Activated T-cell treated with anti-CD3 and anti-CD28 coated beads for 4 hours (primary cell): Measurements from ENCODE around the gene SYCP2L.
"Not testable (repeated sequence)": the region's sequence is repeated elsewhere in the genome, so short reads cannot be mapped to it uniquely, and the experiment has no call there.

Experiments
- DNase-seq: peaks from one replicate; pipeline ENCODE4 v3.0.0-alpha.2; 2020

SYCP2L gene

GRCh38 chr6:10882253-10882630 lies 4.6 kb upstream of the SYCP2L start:
- not testable (repeated sequence) for DNase-seq

- no peak for DNase-seq
These were observed 4.1 kb upstream of the SYCP2L start for GRCh38 chr6:10882657-10883171.

- DNase-seq: no peak
These were observed 3.3 kb upstream of the SYCP2L start for GRCh38 chr6:10883312-10884244.

DNA sequence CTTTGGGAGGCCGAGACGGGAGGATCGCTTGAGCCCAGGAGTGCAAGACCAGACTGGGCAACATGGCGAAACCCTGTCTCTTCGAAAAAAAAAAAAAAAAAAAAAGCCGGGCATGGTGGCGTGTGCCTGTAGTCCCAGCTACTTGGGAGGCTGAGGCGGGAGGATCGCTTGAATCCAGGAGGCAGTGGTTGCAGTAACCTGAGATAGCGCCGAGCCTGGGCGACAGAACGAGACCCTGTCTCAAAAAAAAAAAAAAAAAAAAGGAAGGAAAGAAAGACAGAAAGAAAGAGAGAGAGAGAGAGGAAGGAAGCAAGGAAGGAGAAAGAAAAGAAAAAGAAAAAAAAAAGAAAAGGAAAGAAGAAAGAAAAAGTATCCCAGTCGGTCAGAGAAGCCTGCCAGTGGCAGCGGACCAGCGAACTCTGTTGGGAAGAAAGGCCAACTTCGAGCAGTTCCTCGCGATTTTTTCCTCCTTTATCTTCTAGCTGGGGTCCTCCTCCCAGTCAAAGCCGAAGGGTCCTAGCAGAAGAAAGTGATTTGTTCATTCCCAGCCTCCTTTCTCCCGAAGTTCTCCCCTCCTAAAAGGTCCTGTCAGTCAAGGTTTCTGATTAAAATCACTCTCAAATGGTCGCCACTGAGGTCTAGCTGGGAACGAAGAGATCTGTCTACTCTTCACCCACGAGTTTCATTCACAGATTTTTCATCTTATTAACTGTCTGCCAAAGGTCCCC lies 2.4 kb upstream of the SYCP2L start:
- DNase-seq: no peak

DNA sequence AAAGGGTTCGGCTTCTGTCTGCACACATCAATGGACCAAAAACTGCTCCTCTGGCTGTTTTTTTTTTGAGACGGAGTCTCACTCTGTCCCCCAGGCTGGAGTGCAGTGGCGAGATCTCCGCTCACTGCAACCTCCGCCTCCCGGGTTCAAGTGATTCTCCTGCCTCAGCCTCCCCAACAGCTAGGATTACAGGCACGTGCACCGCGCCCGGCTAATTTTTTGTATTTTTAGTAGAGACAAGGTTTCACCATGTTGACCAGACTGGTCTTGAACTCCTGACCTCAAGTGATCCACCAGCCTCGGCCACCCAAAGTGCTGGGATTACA lies 524 bp upstream of the SYCP2L start:
- not testable (repeated sequence) for DNase-seq

DNA sequence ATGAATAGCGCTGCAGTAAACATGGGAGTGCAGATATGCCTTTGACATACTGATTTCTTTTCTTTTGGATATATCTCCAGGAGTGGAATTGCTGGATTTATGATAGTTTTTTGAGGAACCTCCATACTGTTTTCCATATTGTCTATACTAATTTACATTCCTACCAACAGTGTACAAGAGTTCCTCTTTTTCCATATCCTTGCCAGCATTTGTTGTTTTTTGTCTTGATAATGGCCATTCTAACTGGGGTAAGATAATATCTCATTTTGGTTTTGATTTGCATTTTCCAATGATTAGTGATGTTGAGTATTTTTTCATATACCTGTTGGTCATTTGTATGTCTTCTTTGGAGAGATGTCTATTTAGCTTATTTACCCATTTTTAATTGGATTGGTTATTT lies 3.3 kb downstream of the SYCP2L start:
- DNase-seq: no peak

DNA sequence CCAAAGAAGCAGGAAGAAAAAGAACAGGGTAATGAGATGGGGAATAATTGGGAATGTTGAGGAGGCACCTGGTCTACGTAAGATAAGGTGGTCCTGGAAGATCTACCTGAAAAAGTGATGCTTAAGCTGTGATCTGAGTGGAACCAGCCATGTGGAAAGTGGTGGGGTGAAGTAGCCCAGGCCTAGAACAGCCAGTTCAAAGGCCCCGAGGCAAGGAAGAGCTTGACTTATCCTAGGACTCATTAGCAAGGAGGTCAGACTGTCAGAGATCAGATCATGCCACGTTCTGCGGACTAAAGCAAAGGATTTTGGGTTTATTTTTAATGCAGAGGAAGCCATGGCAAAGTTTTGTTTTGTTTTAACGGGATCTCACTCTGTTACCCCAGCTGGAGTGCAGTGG lies 5.1 kb downstream of the SYCP2L start:
- no peak for DNase-seq

DNA sequence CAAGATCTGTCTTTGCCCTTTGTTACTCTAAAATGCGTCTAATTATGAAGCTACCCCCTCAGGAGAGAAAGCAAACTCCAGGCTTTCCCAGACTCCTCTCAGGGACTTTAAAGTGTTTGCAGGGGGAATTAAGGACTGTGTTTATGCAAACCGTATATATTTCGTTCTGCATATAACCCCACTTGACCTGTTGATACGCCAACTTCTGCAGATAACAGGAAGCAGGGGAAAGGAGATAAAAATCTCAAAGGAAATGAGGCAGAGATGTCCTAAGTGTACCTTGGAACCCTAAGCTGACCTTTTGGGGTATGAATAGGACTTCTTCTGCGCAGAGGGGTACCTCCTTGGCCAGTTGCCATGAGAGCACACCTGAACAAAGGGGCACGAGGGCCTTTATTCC lies 8.1 kb downstream of the SYCP2L start:
- DNase-seq: no peak

DNA sequence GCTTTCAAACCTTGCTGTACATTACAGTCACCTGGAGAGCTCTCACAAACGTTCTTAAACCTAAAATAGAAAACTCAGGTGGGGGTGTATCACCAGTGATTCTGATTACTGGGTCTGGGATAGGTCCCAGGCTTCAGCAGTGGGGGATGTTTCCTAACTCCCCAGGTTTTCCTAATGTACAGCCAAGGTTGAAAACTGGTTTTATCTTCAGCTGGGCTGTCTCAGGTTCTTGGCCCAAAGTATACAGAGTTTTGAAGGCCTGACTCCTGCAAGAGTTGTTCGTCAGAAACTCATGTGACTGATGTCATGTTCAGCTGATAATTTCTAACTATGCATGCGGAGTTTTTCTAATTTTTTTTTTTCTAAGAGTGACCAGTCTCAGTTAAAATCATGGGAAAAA lies 9.8 kb downstream of the SYCP2L start:
- no peak for DNase-seq

GRCh38 chr6:10901770-10902169 lies 14.9 kb downstream of the SYCP2L start:
- no peak for DNase-seq

- no peak for DNase-seq
These were observed 17.2 kb downstream of the SYCP2L start for GRCh38 chr6:10904015-10904414.

- no peak for DNase-seq
These were observed 21.4 kb downstream of the SYCP2L start for GRCh38 chr6:10908228-10908627.

DNA sequence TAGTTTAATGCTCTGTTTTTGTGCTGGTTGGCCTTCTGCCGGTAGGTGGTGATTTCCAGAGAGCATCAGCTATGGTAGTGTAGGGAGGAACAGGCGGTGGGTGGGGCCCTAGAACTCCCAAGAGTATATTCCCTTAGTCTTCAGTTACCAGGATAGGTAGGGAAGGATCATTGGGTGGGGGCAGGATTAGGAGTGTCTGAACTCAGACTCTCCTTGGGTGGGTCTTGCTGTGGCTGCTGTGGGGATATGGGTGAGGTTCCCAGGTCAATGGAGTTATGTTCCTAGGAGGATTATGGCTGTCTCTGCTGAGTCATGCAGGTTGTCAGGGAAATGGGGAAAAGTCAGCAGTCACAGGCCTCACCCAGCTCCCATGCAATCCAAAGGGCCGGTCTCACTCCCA lies 32.7 kb downstream of the SYCP2L start:
- not testable (repeated sequence) for DNase-seq

DNA sequence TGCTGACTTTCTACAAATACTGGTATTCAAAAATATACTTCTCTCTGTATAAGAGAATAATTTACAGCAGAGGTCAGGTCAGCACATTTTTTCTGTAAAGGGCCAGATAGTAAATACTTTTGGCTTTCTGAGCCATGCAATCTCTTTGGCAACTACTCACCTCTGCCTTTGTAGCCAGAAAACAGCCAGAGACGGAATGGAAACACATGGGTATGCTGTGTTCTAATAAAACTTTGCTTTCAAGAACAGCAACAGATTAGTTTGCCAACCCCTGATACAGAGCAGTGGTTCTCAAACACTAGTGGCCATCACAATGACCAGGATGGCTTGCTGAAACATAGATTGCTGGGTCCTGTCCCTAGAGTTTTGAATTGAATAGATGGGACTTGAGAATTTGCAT lies 46.3 kb downstream of the SYCP2L start:
- DNase-seq: no peak

- DNase-seq: no peak
These were observed 53.0 kb downstream of the SYCP2L start for GRCh38 chr6:10939840-10940239.

GRCh38 chr6:10945845-10946244 lies 59.0 kb downstream of the SYCP2L start:
- no peak for DNase-seq

GRCh38 chr6:10947966-10948365 lies 61.1 kb downstream of the SYCP2L start:
- DNase-seq: no peak

DNA sequence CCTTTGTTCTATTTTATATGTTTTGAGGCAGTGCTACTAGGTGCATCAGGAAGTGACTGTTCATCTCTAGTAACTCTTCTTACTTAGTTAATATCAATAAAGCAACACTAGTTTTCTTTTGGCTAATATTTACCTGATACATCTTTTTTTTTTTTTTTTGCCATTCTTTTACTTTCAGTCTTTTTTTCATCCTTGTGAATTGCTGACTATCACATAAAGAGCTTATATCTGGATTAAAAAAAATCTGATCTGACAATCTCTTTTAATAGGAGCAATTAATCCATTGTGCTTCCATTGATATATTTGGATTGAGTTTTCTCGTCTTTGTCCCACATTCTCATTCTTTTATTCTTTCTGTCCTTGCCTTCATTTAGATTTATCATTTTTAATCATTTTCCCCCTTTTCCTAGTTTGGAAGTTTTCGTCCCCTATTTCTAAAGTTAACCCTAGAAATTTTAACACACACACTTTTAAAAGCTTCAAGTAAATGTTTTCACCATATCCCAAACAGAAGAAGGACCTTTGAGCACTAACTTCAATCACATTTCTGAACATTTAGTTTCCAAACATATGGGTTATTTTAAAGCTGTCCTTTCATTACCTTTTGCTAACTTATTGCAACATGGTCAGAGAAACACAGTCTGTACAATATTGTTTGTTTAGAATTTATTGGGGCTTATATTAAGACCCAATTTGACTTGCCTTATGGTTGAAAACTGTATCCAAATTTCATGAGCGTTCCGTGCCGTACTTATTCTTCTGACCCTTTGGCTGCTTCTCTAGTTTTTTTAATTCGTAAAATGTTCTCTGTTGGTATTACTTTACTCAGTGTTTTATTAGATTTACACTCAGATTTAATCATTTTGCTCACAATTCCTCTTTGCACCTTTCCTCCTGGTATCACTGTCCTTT lies 63.0 kb downstream of the SYCP2L start:
- no peak for DNase-seq

DNA sequence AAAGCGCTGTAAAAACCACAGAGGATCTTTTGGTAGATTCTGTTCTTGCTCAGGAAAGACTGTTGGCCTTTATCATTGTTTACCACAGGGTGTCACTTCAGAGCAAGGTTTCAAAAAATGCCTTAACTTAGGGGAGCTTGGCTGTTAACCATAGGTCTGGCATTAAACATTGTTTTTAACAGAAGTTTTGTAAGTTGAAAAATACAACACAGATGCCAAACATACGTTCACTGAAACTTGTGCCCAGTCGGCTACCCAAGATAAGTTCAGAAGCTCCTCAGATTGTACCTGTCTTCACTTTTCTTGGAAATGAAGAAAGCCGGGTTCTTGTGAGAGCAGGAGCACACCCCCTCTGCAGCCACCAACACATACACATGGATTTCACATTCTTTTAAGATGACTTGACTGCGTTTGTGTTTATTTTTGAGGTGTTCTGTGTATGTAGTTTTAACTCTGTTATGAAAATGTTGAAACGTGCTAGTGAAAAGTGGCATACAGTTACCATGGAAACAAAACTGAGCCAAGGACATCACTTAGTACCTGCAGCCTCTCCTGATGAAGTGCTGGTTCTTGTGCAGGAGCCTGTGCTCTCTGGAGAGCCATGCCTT lies 64.9 kb downstream of the SYCP2L start:
- DNase-seq: no peak

DNA sequence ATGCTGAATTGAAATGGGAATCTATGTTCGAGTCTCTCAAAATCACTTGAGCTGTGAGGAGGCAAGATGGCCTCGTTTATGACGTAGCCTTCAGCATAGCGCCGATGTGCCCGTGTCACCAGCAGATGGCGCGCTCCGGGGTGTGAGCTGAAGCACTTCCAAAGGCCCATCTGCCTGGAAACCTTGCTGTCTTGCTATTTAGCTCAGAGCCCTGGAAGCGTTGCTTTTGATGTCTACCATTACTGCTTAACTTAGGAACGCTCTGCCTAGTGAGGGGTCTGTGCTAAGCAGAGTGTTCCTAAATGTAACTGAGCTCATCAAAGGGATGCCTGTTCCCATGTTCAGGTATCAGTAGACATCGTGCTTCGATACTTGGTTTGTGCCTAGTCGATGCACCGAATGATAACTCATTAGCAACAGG lies 67.7 kb downstream of the SYCP2L start:
- peak; percentile 35 for DNase-seq

DNA sequence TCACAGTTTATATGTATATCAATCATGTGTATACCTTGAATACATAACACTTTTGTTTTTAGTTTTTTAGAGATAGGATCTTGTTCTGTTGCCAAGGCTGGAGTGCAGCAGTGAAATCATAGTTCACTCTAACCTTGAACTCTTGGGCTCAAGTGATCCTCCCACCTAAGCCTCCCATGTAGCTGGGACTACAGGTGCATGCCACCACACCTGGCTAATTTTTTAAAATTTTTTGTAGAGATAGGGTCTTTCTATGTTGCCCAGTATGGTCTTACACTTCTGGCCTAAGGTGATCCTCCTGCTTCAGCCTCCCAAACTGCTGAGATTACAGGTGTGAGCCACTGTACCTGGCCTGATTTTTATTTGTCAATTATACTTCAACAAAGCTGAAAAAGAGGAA lies 69.9 kb downstream of the SYCP2L start:
- DNase-seq: no peak

- DNase-seq: no peak
These were observed 70.6 kb downstream of the SYCP2L start for GRCh38 chr6:10957414-10957886.
